Measurements from ENCODE around the gene ANKRD63. TPM values are rescaled to one million over a fixed set of nuclear protein-coding genes. Genes with fewer than 3 reads are reported as not detected.

Gene ANKRD63
- total RNA-seq, 1 experiment from 2014 or later: 1.2 TPM

- CTCF ChIA-PET: interaction anchor here (0.9 to 7.5 kb wide), 6 partner anchors 8 to 189 kb away, joined by 3 to 123 read pairs (median 7); no protein-coding TSS in a partner anchor
- no peaks in the 10 kb centered on the region for H3K9me3 Mint-ChIP-seq
Measured at GRCh38 chr15:40265875-40266274, 17.0 kb downstream of the ANKRD63 start.

More at GRCh38 chr15:40265875-40266274, 17.0 kb downstream of the ANKRD63 start:
- Mint-ChIP-seq H3K4me3 (no peak overlapping the region), H3K36me3 (no peaks in the 10 kb centered on the region), H3K27me3 (ENCODE audit: low read depth) (no peaks in the 10 kb centered on the region), H3K27ac (no peak overlapping the region), H3K4me1 (peaks cover 12% of the 10 kb centered on the region)
- no peak for DNase-seq (ENCODE audit: low spot score)
- no peak for ATAC-seq
- TF ChIP-seq KAT7 (CRISPR knock-in tag; IDR thresholded peaks at IDR 0.05; ENCODE audit: borderline replicate concordance): no peak
- TF ChIP-seq ZNF317 (CRISPR knock-in tag; IDR thresholded peaks at IDR 0.05; ENCODE audit: borderline replicate concordance, low read depth): no peak
- TF ChIP-seq IRF1 (CRISPR knock-in tag; IDR thresholded peaks at IDR 0.05): no peak
- no peak for TF ChIP-seq ZBTB43 (CRISPR knock-in tag; IDR thresholded peaks at IDR 0.05)
- TF ChIP-seq ZNF512 (CRISPR knock-in tag; IDR thresholded peaks at IDR 0.05; ENCODE audit: borderline replicate concordance): no peak
- TF ChIP-seq ZBTB21 (CRISPR knock-in tag; IDR thresholded peaks at IDR 0.05; ENCODE audit: borderline replicate concordance): no peak
- no peak for TF ChIP-seq SOX15 (CRISPR knock-in tag; IDR thresholded peaks at IDR 0.05)
- no peak for TF ChIP-seq FOXP1 (CRISPR knock-in tag; IDR thresholded peaks at IDR 0.05; ENCODE audit: borderline replicate concordance)
- TF ChIP-seq ERG (CRISPR knock-in tag; IDR thresholded peaks at IDR 0.05): no peak
- no peak for TF ChIP-seq RORB (CRISPR knock-in tag; IDR thresholded peaks at IDR 0.05)
- TF ChIP-seq STAT6 (CRISPR knock-in tag; conservative IDR thresholded peaks at IDR 0.05; ENCODE audit: low read depth): no peak
- TF ChIP-seq HMGA2 (CRISPR knock-in tag; IDR thresholded peaks at IDR 0.05): no peak
- TF ChIP-seq ZNF416 (CRISPR knock-in tag; IDR thresholded peaks at IDR 0.05): no peak
- TF ChIP-seq ATF6 (CRISPR knock-in tag; IDR thresholded peaks at IDR 0.05): no peak
- TF ChIP-seq JUN (CRISPR knock-in tag; IDR thresholded peaks at IDR 0.05): no peak
- no peak for TF ChIP-seq MYBL2 (CRISPR knock-in tag; IDR thresholded peaks at IDR 0.05)
- no peak for TF ChIP-seq ATF3 (CRISPR knock-in tag; conservative IDR thresholded peaks at IDR 0.05)
- POLR2A ChIA-PET: interaction anchor here (0.5 kb wide), 1 partner anchor 49 kb away, joined by 3 read pairs; no protein-coding TSS in a partner anchor
